ENCODE data around the gene PDXK.
"Not testable (repeated sequence)": the region's sequence is repeated elsewhere in the genome, so short reads cannot be mapped to it uniquely, and the experiment has no call there.

PDXK gene

GRCh38 chr21:43697758-43698643, 20.9 kb upstream of the PDXK start:
- no peak for DNase-seq

- not testable (repeated sequence) for DNase-seq
These were observed 19.5 kb upstream of the PDXK start for GRCh38 chr21:43699492-43699777.

- no peak for DNase-seq
These were observed 18.9 kb upstream of the PDXK start for GRCh38 chr21:43699933-43700599.

- DNase-seq: no peak
These were observed 16.8 kb upstream of the PDXK start for GRCh38 chr21:43701936-43702784.

- DNase-seq: no peak
These were observed 16.2 kb upstream of the PDXK start for GRCh38 chr21:43702785-43703034.

GRCh38 chr21:43703035-43703880, 15.7 kb upstream of the PDXK start:
- no peak for DNase-seq

- no peak for DNase-seq
These were observed 11.5 kb upstream of the PDXK start for GRCh38 chr21:43707462-43707861.

GRCh38 chr21:43708745-43709381, 10.1 kb upstream of the PDXK start:
- DNase-seq: no peak

- no peak for DNase-seq
These were observed 6.5 kb upstream of the PDXK start for GRCh38 chr21:43712268-43712942.

GRCh38 chr21:43713123-43713522, 5.8 kb upstream of the PDXK start:
- not testable (repeated sequence) for DNase-seq

- no peak for DNase-seq
These were observed 2.4 kb upstream of the PDXK start for GRCh38 chr21:43716376-43717165.

- no peak for DNase-seq
These were observed 1.6 kb upstream of the PDXK start for GRCh38 chr21:43717166-43717853.

GRCh38 chr21:43717967-43718871, 710 bp upstream of the PDXK start:
- DNase-seq: no peak

- DNase-seq: no peak
These were observed 1.0 kb downstream of the PDXK start for GRCh38 chr21:43719748-43720538.

GRCh38 chr21:43720539-43721166, 1.7 kb downstream of the PDXK start:
- DNase-seq: no peak

GRCh38 chr21:43721206-43721605, 2.3 kb downstream of the PDXK start:
- DNase-seq: no peak

GRCh38 chr21:43721939-43722338, 3.0 kb downstream of the PDXK start:
- no peak for DNase-seq

- no peak for DNase-seq
These were observed 4.7 kb downstream of the PDXK start for GRCh38 chr21:43723648-43724047.
